GM13976 (cell line): ENCODE data around the gene PGRMC1.
"Not testable (repeated sequence)": the region's sequence is repeated elsewhere in the genome, so short reads cannot be mapped to it uniquely, and the experiment has no call there.

ENCODE experiments used
- DNase-seq: peaks from one replicate; pipeline ENCODE4 v3.0.0; 2012; ENCODE audit warnings: low spot score
- CTCF ChIP-seq: IDR thresholded peaks from 2 replicates; pipeline ENCODE4 v1.5.1; 2012; ENCODE audit warnings: borderline replicate concordance, mild to moderate bottlenecking; ENCODE audit not compliant: insufficient read depth; ENCODE audit errors: extremely low read depth, missing control alignments, control extremely low read depth
- in situ Hi-C: fragments of 300-500 bp; cut with MboI; formaldehyde crosslinking; loops from one replicate; pipeline ENCODE4 v1.12.0; 2022; ENCODE audit warnings: low sequenced_read_pairs, mixed read lengths, inconsistent platforms; ENCODE audit not compliant: unreplicated experiment

Gene PGRMC1

GRCh38 chrX:119194621-119195020, 41.5 kb upstream of the PGRMC1 start:
- no peak for DNase-seq
- TF ChIP-seq CTCF: no peak
- in situ Hi-C loops: no loop called here

- DNase-seq: no peak
- TF ChIP-seq CTCF: no peak
- in situ Hi-C loops: no loop called here
These were observed 34.5 kb upstream of the PGRMC1 start for GRCh38 chrX:119201570-119201969.

- TF ChIP-seq CTCF: no peak
- in situ Hi-C loops: no loop called here
- no peak for DNase-seq
These were observed 29.9 kb upstream of the PGRMC1 start for GRCh38 chrX:119206203-119206602.

- DNase-seq, in situ Hi-C loops: not testable (repeated sequence)
These were observed 28.6 kb upstream of the PGRMC1 start for GRCh38 chrX:119207483-119207882.

GRCh38 chrX:119208401-119209057, 27.6 kb upstream of the PGRMC1 start:
- no peak for TF ChIP-seq CTCF
- in situ Hi-C loops: no loop called here
- no peak for DNase-seq

GRCh38 chrX:119210931-119211648, 25.0 kb upstream of the PGRMC1 start:
- DNase-seq, in situ Hi-C loops: not testable (repeated sequence)

GRCh38 chrX:119211649-119212014, 24.5 kb upstream of the PGRMC1 start:
- TF ChIP-seq CTCF: no peak
- no peak for DNase-seq
- in situ Hi-C loops: no loop called here
